Colon (tissue), 2 donors: ENCODE measurements around the gene ARHGDIG.

Experiments
- FAIRE-seq: peaks from 2 replicates; lab custom pipeline; 2012; peaks lifted over from hg19 to GRCh38; lab: Jason Lieb, UNC
- donor health status: control.
- donor health status: control.

ARHGDIG gene

DNA sequence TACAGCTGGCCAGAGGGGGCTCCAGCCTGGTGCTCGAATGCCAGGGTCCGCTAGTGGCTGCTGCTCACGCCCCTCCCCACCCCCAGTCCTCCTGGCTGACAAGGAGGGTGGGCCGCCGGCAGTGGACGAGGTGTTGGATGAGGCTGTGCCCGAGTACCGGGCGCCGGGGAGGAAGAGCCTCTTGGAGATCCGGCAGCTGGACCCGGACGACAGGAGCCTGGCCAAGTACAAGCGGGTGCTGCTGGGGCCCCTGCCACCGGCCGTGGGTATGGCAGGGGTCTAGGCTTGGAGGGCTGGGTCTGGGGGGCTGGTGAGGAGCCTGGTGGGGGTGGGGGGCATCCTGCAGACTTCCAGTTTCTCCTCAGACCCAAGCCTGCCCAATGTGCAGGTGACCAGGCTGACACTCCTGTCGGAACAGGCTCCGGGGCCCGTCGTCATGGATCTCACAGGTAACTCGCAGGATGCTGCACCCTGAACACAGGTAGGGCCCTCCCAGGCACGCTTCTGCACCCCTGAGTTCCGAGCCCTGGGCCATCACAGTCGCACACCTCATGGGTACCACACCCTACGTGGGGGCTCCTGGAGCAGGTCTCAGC lies 1.4 kb downstream of the ARHGDIG start:
- FAIRE-seq = no peak

DNA sequence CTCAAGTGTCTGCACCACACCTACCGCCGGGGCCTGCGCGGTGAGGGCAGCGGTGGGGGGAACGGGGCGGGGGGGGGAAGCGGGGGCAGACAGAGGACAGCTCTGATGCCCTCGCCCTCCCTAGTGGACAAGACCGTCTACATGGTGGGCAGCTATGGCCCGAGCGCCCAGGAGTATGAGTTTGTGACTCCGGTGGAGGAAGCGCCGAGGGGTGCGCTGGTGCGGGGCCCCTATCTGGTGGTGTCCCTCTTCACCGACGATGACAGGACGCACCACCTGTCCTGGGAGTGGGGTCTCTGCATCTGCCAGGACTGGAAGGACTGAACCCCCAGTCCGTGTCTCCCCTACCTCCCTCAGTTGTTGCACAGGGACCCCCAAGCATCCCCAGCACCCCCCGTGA lies 2.1 kb downstream of the ARHGDIG start:
- FAIRE-seq = no peak

DNA sequence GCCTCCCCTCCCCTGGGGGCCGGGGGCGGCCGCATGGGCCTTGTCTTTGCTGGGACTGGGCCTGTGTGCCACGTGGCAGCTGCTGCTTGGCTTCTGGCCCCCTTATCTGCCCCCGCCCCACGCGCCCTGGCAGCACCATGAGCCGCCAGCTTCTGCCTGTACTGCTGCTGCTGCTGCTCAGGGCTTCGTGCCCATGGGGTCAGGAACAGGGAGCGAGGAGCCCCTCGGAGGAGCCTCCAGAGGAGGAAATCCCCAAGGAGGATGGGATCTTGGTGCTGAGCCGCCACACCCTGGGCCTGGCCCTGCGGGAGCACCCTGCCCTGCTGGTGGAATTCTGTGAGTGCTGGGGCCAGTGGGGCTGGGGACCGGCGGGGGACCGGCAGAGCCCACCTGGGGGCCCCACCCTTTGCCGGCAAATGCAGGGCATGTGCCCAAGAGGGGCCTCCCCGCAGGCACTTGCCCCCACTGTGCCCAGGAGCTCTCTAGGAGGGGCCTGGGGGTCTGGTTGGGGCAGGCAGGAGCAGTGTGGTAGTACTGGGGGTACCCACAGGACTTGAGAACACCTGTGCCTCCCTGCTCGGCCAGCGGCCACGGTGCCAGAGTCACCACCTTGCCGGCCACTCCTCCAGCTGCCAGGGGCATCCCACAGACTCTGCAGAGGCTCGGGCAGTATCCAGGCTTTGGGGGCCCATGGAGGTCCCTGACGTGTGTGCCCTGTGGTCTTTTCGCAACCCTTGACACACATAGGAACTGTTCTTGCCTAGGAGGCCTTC lies 2.8 kb downstream of the ARHGDIG start, which contains the start of gene PDIA2:
PDIA2 (plus strand) TSS at position 132 of the 773 bp plus-strand sequence; CDS start at position 138, 6 bp downstream.
- no peak for FAIRE-seq

DNA sequence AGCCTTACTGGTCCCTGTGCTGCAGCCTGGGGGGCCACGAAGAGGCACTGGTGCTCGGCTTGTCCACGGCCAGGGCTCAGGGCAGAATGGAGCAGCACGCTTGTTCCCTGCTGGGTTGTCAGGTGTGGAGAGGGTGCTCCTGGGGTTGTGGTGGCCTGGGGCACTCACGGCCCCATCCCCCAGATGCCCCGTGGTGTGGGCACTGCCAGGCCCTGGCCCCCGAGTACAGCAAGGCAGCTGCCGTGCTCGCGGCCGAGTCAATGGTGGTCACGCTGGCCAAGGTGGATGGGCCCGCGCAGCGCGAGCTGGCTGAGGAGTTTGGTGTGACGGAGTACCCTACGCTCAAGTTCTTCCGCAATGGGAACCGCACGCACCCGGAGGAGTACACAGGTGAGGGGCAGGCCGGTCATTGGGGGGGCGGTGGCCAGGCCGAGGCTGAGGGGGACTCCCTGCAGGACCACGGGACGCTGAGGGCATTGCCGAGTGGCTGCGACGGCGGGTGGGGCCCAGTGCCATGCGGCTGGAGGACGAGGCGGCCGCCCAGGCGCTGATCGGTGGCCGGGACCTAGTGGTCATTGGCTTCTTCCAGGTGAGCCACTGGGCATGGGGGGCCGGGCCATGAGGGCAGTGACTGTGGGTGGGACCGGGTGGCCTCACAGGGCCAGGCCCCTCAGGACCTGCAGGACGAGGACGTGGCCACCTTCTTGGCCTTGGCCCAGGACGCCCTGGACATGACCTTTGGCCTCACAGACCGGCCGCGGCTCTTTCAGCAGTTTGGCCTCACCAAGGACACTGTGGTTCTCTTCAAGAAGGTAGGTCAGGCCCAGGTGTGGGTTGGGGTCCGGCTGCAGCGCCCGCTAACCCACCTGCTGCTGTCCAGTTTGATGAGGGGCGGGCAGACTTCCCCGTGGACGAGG lies 4.1 kb downstream of the ARHGDIG start:
- FAIRE-seq = no peak

DNA sequence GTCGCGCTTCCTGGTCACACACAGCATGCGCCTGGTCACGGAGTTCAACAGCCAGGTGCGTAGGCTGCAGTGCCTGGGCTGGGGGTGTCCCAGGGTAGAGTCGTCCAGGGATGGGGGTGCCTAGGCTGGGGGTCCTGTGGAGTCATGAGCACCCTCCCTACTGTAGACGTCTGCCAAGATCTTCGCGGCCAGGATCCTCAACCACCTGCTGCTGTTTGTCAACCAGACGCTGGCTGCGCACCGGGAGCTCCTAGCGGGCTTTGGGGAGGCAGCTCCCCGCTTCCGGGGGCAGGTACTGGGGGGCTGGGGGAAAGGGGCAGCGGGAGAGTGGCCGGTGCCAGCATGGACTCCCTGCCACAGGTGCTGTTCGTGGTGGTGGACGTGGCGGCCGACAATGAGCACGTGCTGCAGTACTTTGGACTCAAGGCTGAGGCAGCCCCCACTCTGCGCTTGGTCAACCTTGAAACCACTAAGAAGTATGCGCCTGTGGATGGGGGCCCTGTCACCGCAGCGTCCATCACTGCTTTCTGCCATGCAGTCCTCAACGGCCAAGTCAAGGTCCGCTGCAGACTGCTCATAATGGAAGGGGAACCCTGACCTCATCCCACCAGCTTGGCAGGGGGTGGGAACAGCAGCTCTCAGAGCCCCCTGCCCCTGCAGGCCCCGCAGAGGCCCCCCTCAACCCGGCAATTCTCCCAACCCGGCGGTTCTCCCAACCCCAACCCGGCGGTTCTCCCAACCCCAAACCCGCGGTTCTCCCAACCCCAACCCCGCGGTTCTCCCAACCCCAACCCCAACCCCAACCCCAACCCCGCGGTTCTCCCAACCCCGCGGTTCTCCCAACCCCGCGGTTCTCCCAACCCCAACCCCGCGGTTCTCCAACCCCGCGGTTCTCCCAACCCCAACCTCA lies 5.0 kb downstream of the ARHGDIG start:
- no peak for FAIRE-seq

DNA sequence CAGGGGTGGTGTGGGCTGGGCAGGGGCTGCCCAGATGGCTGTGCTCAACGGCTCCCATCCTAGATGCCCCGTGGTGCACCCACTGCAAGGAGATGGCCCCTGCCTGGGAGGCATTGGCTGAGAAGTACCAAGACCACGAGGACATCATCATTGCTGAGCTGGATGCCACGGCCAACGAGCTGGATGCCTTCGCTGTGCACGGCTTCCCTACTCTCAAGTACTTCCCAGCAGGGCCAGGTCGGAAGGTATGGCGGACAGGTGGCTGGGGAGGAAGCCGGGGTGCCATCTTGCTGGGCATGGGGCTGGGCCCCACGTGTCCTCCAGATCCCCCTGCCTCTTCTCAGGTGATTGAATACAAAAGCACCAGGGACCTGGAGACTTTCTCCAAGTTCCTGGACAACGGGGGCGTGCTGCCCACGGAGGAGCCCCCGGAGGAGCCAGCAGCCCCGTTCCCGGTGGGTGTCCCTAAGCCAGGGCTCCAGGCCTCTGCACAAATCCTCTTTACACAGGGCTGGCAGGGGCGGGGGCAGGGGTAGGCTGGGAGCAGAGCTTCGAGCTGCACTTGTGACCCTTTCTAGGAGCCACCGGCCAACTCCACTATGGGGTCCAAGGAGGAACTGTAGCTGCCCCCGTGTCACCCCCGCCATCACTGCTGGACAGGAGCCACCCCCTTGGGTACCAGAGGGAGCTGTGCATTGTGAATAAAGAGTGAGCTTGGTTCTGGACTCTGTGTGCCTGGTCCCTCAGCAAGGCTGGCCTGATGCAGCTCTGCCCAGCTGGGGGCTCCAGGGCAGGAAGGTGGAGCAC lies 6.3 kb downstream of the ARHGDIG start:
- FAIRE-seq = no peak

DNA sequence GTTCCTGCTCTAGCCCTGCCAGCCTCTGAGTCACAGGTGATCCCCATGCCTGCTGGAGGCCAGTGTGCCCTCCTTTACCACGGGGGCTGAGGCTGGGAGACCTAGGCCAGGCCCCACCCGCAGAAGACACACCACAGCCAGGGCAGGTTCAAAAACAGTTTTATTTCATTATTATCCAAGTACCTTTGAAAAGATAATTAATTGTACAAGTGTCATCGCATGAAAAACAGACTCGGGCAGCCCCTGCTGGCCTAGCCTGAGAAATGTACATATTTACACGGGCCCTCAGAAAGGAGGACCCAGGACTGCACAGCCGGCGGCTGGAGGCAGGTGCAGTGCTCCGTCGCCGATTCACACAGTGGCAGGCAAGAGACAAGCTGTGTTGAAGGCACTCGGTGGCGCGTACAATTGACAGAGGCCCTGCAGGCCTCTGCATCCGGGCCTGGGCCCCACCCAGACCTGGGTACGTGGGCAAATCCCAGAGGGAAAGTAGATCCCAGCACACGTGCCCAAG lies 7.0 kb downstream of the ARHGDIG start:
- no peak for FAIRE-seq

DNA sequence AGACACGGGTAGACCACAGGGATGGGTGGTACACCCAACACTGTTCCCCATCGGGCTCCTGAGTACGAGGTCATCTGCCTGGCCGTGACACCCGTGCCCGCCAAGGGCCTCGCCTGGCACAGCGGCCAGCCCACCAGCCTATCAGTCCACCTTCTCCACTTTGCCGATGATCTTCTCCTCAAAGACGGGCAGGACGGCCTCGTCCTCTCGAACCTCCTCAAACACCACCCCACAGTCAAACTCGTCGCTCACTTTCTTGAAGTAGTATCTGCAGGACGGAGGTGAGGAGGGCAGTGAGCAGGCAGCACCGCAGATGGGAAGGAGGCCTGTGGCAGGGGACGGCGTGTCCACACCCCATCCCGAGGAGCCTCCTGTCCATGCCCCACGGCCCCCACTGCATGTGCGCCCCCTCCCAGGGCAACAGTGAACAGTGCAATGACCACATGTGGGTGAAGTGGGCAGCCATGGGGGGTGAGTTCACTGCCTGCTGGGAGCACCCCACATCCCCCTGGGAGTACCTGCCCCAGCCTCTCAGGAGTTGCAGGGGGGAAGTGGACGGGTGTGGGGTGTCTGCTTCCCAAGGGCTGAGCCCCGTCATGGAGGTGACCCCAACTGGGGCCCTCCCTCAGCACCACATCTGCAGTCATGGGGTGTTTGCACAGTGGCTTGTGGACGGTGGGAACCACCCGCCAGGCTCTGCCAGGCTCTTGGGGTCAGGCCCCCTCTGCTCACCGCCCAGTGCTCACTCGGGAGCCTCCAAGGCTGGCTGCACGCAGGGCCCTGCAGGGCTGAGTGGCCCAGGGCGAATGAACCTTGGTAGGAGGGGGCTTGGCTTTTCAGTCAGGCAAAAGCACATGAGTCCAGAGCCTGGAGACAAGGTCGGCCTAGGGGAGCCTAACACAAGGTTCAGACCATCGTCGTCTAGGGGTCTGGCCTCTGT lies 7.9 kb downstream of the ARHGDIG start:
- FAIRE-seq = no peak

DNA sequence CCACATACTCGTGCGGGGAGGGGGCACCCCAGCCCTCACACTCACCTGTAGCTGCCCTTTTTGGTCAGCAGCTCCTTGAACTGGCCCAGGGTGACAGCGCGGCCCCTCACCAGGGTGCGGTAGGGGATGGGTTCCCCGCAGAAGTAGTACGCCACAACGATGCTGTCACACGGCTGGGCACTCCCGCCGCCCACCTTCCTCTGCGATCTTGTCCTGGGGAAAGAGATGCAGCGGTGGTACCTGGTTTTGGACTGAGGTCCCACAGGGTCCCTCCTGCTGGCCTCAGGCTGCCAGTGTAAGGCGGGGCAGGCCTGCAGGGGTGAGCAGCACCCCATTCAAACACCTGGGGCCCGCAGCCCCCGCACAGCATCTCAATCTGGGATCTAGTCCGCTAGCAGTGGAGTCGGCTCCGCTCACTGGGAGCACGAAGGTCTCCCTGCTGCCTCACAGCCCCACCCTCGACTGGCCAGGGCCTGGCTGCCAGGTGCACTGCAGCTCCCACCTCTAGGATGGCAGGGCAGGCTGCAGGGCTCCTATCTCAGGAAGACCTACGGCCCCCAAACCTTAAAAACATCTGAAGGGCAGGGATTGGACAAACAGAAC lies 9.1 kb downstream of the ARHGDIG start:
- FAIRE-seq = no peak

DNA sequence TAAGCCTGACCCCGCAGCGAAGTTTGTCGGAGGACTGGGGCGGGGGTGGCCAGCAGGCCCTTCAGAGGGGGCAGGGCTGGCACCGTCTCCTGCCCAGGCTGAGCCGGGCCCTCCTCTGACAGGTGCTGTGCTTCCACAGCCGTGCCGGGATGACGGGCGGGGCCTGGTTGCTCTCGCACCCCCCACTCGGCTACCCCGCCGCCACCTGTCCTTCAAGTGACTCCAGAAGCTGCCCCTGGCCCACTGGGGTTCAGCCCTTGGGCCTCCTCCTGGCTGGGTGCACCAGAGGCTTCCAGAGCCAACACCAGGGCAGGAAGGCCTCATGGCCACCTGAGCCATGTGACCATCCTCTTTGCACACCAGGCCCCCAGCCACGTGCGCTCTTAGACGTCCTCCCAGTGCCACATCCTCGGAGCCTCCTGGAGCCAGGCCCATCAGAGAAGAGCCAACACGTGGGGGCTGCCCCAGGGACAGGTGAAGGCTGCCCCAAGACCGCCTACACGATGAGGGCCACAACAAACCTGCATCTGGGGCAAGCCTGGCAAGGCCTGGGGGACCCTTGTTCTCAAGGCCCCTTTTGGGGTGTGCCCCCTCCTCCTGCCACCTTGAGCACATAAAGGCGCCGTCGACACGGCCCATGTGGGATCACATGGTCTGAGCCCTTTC lies 9.8 kb downstream of the ARHGDIG start:
- no peak for FAIRE-seq

DNA sequence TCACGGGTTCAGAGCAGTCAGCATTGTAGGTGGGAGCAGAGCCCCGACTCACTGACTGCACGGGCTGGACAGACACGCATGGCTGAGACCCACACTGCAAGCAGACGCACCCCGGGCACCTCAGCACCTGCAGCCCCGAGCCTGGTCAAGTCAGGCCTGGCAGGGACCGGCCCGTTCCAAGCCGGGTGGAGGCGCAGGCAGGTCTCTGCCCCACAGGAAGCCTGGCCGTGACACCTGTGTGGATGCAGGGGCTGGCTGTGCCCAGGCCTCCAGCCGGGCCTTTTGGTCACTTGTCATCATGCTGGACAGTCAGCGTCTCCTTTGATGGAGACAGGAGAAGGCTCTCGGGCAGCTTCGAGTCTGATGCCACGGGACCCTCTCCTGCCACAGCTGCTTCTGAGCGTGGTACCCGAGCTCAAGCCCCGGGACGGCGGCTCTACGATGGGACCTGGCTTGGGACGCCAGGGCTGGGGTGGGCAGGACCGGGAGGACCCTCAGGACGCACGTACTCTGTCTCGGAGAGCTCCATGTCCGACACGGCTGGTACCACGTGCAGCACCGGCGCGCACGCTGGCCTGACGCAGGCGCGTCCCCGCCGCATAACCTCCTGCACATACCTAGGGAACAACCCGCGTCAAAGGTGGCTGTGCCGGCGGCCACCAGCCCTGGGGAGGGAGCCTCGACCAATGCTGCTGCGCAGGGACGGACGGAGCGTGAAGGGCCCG lies 10.5 kb downstream of the ARHGDIG start:
- FAIRE-seq = no peak

DNA sequence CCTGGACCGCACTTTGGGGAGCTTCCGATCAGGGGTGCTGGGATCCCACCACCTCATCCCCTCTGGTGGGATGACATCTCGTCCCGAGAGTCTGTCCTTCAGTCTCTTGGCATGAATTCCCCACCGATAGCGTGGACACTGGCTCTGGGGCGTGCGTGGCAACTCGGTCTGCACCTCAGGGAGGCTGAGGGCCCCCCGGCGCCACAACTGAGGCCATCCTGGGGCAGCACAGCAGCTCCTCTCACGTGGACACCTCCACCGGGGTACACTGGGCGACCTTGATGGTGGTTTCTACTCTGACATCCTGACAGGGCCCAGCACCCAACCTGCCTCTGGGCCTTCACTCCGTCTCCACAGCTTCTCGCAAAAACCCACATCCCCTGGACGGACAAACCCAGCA lies 11.1 kb downstream of the ARHGDIG start:
- no peak for FAIRE-seq

DNA sequence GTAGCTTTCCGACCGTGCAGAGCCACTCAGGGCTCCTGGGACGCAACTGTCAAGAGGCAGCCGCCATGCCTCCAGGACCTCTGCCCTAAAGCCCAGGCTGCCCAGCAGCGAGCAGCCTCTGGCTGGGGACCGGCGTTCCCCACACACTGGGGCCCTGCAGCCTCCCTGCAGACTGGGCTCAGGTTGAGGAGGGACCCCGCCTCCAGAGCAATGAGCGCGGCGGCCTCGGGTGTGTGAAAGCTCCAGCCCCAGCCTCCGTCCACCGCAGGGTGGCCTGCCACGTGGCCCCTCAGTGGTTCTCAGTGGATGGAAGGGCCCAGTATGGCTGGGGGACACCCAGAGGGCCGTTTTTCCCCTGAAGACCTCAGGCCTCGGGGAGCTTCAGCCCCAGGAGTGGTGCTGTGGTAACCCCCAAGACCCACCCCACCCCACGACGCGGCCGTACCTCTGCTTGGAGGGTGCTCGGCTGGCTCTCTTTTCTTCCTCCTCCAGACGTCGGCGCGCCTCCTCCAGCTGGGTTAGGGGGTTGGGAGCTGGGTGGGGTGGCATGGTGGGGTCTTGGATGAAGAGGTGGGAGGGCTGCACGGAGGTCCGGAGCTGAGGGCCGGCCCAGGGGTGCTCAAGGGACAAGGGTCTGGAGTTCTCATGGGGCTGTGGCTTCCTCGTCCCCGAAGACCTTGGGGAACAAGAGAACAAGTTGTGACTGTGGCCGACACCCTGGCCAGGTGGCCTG lies 12.8 kb downstream of the ARHGDIG start:
- FAIRE-seq = no peak

DNA sequence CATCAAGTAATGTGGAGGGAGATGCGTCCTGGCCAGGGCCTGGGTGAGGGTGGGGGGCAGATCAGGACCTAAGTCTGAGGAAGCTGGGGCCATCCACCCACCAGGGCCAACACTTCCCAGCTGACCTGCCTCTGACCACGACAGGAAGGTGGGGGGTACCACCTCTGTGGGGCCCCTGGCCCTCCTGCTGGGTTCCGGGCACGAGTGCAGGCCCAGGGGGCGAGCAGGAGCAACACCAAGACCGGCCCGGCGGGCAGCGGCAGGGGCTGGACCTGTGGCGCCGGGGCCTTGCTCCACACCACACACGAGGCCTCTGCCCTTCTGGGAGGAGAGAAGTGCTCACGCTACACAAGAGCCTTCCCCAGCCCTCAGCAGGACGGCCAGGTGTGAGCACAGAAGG lies 15.9 kb downstream of the ARHGDIG start:
- FAIRE-seq = no peak

DNA sequence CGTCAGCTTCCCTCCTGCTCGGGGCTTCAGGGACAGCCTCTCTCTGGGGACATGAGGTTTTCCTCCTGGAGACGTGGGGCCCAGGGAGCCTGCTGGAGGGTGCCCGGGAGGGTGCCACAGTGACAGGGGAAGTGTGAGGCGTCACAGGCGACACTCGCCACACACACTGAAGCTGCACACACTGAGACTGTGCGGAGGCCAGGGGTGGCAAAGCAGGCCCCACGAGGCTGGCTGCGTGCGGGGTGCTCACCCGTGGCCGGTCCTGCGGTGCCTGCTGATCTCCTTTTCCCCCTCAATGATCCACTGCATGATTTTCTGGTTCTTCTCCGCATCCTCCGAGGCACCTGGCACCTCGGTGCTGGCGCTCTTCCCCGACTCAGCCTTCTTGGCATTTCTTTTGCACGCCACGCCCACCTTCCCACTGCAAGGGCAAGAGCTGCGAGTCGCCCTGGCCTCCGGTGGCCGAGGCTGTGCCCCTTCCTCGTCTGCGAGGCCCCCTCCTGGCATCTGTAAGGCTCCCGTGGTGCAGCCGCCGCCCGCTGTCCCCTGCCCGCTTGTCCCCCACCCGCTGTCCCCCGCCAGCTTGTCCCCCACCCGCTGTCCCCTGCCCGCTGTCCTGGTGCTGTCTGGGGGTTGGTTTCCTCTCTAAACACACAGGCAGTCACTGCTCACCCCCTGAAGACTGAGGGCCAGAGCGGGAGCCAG lies 16.6 kb downstream of the ARHGDIG start:
- FAIRE-seq = no peak

DNA sequence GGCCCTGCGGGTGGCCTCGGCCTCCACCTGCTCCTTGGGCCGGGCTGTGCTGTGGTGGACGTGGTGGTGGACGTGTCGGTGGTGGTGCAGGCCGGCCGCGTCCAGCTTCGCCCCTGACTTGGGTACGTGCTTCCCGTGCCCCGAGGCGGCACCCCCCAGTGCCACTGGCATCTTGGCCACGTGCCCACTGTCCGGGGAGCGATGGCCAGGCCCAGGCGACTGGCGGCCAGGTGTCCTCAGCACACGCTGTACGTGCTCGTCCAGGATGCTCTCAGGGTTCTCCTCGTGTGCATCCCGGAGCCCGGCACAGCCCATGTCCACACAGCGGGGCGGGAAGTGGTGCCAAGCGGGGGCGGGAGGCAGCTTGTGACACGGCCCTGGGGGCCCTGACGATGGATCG lies 17.4 kb downstream of the ARHGDIG start:
- FAIRE-seq = no peak
